Measurements from ENCODE around the gene HRH2.

The HRH2 gene

GRCh38 chr5:175628668-175629067 lies 29.2 kb upstream of the HRH2 start:
- TF ChIP-seq CTCF (IDR thresholded peaks at IDR 0.05; ENCODE audit: low read depth, low read length): no peak
- no peak overlapping the region for H3K4me3 ChIP-seq (ENCODE audit: low read depth, low read length)

GRCh38 chr5:175629261-175629660 lies 28.6 kb upstream of the HRH2 start:
- H3K4me3 ChIP-seq (ENCODE audit: low read depth, low read length): no peak overlapping the region
- no peak for TF ChIP-seq CTCF (IDR thresholded peaks at IDR 0.05; ENCODE audit: low read depth, low read length)

- TF ChIP-seq CTCF (IDR thresholded peaks at IDR 0.05; ENCODE audit: low read depth, low read length): no peak
- no peak overlapping the region for H3K4me3 ChIP-seq (ENCODE audit: low read depth, low read length)
Observed at GRCh38 chr5:175629793-175630192, 28.1 kb upstream of the HRH2 start.

- H3K4me3 ChIP-seq (ENCODE audit: low read depth, low read length): no peak overlapping the region
- TF ChIP-seq CTCF (IDR thresholded peaks at IDR 0.05; ENCODE audit: low read depth, low read length): no peak
Observed at GRCh38 chr5:175635854-175636584, 21.9 kb upstream of the HRH2 start.

GRCh38 chr5:175638305-175638704 lies 19.6 kb upstream of the HRH2 start:
- no peak overlapping the region for H3K4me3 ChIP-seq (ENCODE audit: low read depth, low read length)
- TF ChIP-seq CTCF (IDR thresholded peaks at IDR 0.05; ENCODE audit: low read depth, low read length): no peak

- no peak for TF ChIP-seq CTCF (IDR thresholded peaks at IDR 0.05; ENCODE audit: low read depth, low read length)
Observed at GRCh38 chr5:175640106-175640775, 17.6 kb upstream of the HRH2 start.

GRCh38 chr5:175642998-175643397 lies 14.9 kb upstream of the HRH2 start:
- no peak for TF ChIP-seq CTCF (IDR thresholded peaks at IDR 0.05; ENCODE audit: low read depth, low read length)
- no peak overlapping the region for H3K4me3 ChIP-seq (ENCODE audit: low read depth, low read length)

More at GRCh38 chr5:175640106-175640775, 17.6 kb upstream of the HRH2 start:
- H3K4me3 ChIP-seq (ENCODE audit: low read depth, low read length): no peak overlapping the region

All from WI38 (cell line).